HEK293T (cell line): ENCODE data around the gene IRAK4.

ENCODE experiments used
- BHLHE40 ChIP-seq: fragments of 450-650 bp; IDR thresholded peaks from 2 replicates; pipeline ENCODE4 v1.6.1; 2016; ENCODE audit warnings: mild to moderate bottlenecking, moderate library complexity, borderline replicate concordance
- FOXM1 ChIP-seq: fragments of 450-650 bp; IDR thresholded peaks from 2 replicates; pipeline ENCODE4 v1.6.1; 2017; ENCODE audit warnings: mild to moderate bottlenecking, borderline replicate concordance

DNA sequence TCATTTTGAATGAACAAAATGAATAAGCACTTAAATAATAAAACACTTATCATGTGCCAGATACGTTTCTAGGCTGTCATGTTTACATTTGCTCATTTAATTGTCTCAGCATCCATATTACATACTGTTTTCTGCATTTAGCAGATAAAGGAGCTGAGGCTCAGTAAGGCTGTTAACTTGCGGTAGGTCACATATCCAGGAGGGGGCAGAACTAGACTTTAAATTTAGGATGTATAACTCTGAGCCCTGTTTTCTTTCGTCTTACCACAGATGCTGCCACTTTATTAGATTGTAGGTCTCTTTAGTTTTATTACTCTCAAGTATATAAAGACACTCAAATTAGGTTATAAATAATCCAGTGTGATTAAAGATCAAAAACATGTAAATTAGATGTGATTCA lies 17.7 kb downstream of the IRAK4 start:
- TF ChIP-seq FOXM1 = no peak
- TF ChIP-seq BHLHE40 = no peak
